Mammary epithelial cell (primary cell): ENCODE measurements around the gene PTPRJ.

Source experiments
- CTCF ChIP-seq, 2 donors: IDR thresholded peaks in 1 of 2; conservative IDR thresholded peaks in 1 of 2; 2 replicates each; pipeline ENCODE4 v1.5.1; 2011 to 2012; ENCODE audit warnings: inconsistent platforms in 2 of 2, low read length in 2 of 2, mild to moderate bottlenecking in 2 of 2, control low read depth in 1 of 2, low read depth in 1 of 2; ENCODE audit not compliant: insufficient read depth in 1 of 2; ENCODE audit errors: extremely low read depth in 1 of 2
- EZH2 ChIP-seq: IDR thresholded peaks from 2 replicates; pipeline ENCODE4 v1.6.1; 2012; ENCODE audit warnings: low read length, inconsistent platforms, borderline replicate concordance

- TF ChIP-seq CTCF (conservative IDR thresholded peaks at IDR 0.05 in 1 of 2, IDR thresholded peaks at IDR 0.05 in 1 of 2; ENCODE audit: extremely low read depth in 1 of 2, insufficient read depth in 1 of 2, low read depth in 1 of 2, low read length in 2 of 2) (no peak), EZH2 (no peak)
Measured at GRCh38 chr11:47995360-47995769, 15.0 kb downstream of the PTPRJ start.
